Erythroblast (primary cell): ENCODE measurements around the gene DUSP10.

Experiments used
- GATA1 ChIP-seq: IDR thresholded peaks from 2 replicates; pipeline ENCODE4 v1.6.1; 2011; ENCODE audit warnings: low read depth, mild to moderate bottlenecking, control low read depth, low read length, moderate library complexity
- POLR2A ChIP-seq: IDR thresholded peaks from 2 replicates; pipeline ENCODE4 v1.6.1; 2011; ENCODE audit warnings: mild to moderate bottlenecking, low read length

GRCh38 chr1:221670081-221670480 is 71.8 kb downstream of the DUSP10 start:
- no peak for TF ChIP-seq POLR2A
- TF ChIP-seq GATA1: no peak
